Measurements from ENCODE around the gene CCNY. TPM values are rescaled to one million over a fixed set of nuclear protein-coding genes. Genes with fewer than 3 reads are reported as not detected.
A peak's percentile ranks its signal among the peaks of the same experiment; 100 is the strongest.

Gene CCNY
- total RNA-seq, 4 donors from 2014 or later, result 37.5 to 56.3 (median 43.9) TPM

- intact Hi-C loops (cut with DNase I), result no loop called here
- H3K27ac ChIP-seq, result peak overlapping the region; percentile 27 to 70 (median 53)
- H3K9me3 ChIP-seq, result no peaks in the 10 kb centered on the region
- TF ChIP-seq POLR2A (IDR thresholded peaks at IDR 0.05) (no peak), CTCF (IDR thresholded peaks at IDR 0.05) (no peak)
- no peak for DNase-seq
- no peaks in the 10 kb centered on the region for H3K36me3 ChIP-seq
- H3K4me3 ChIP-seq (replicated peaks in 1 of 3), result no peak overlapping the region
- 90 to 94% methylated on average over 3 of the region's 3 CpGs for WGBS, 2 donors
- peaks cover 41 to 77% of the 10 kb centered on the region in 2 donors for H3K4me1 ChIP-seq
- no peaks in the 10 kb centered on the region for H3K27me3 ChIP-seq
Measured at GRCh38 chr10:35394934-35395333, 58.6 kb downstream of the CCNY start.

- Histone ChIP-seq H3K36me3 (no peaks in the 10 kb centered on the region), H3K27me3 (no peaks in the 10 kb centered on the region), H3K4me3 (replicated peaks in 1 of 3) (no peak overlapping the region), H3K27ac (peak overlapping the region in 1 of 3 donors; percentile 50), H3K9me3 (no peaks in the 10 kb centered on the region), H3K4me1 (peaks cover 49 to 87% of the 10 kb centered on the region in 2 donors)
- intact Hi-C loops (cut with DNase I), result no loop called here
- no peak for DNase-seq
- no peak for TF ChIP-seq POLR2A (IDR thresholded peaks at IDR 0.05)
- no peak for TF ChIP-seq CTCF (IDR thresholded peaks at IDR 0.05)
- 77 to 81% methylated on average over 7 to 12 of the region's 12 CpGs for WGBS, 2 donors
Measured at GRCh38 chr10:35396560-35397434, 60.5 kb downstream of the CCNY start.

- no peaks in the 10 kb centered on the region for H3K27me3 ChIP-seq
- H3K4me1 ChIP-seq, result peaks cover 49 to 84% of the 10 kb centered on the region in 2 donors
- DNase-seq, result no peak
- TF ChIP-seq CTCF (IDR thresholded peaks at IDR 0.05) (no peak), POLR2A (IDR thresholded peaks at IDR 0.05) (no peak)
- no peaks in the 10 kb centered on the region for H3K36me3 ChIP-seq
- intact Hi-C loops (cut with DNase I), result no loop called here
- no peak overlapping the region for H3K27ac ChIP-seq
- 59 to 68% methylated on average over 2 to 4 of the region's 4 CpGs for WGBS, 2 donors
- H3K4me3 ChIP-seq (replicated peaks in 1 of 3), result no peak overlapping the region
- H3K9me3 ChIP-seq, result no peaks in the 10 kb centered on the region
Measured at GRCh38 chr10:35397953-35398352, 61.6 kb downstream of the CCNY start.

GRCh38 chr10:35398355-35398754 is 62.0 kb downstream of the CCNY start:
- TF ChIP-seq POLR2A (IDR thresholded peaks at IDR 0.05) (no peak), CTCF (IDR thresholded peaks at IDR 0.05) (no peak)
- Histone ChIP-seq H3K4me3 (replicated peaks in 1 of 3) (no peak overlapping the region), H3K27me3 (no peaks in the 10 kb centered on the region), H3K4me1 (peaks cover 48 to 80% of the 10 kb centered on the region in 2 donors), H3K27ac (no peak overlapping the region), H3K9me3 (no peaks in the 10 kb centered on the region), H3K36me3 (no peaks in the 10 kb centered on the region)
- 72 to 75% methylated on average over 8 of the region's 8 CpGs for WGBS, 2 donors
- no peak for DNase-seq
- intact Hi-C loops (cut with DNase I), result no loop called here

GRCh38 chr10:35398908-35399307 is 62.6 kb downstream of the CCNY start:
- 90 to 96% methylated on average over 7 of the region's 7 CpGs for WGBS, 2 donors
- Histone ChIP-seq H3K27me3 (no peaks in the 10 kb centered on the region), H3K4me1 (peaks cover 45 to 78% of the 10 kb centered on the region in 2 donors), H3K36me3 (no peaks in the 10 kb centered on the region), H3K9me3 (no peaks in the 10 kb centered on the region), H3K27ac (no peak overlapping the region), H3K4me3 (replicated peaks in 1 of 3) (no peak overlapping the region)
- TF ChIP-seq POLR2A (IDR thresholded peaks at IDR 0.05), result no peak
- no peak for TF ChIP-seq CTCF (IDR thresholded peaks at IDR 0.05)
- DNase-seq, result no peak
- intact Hi-C loops (cut with DNase I), result no loop called here
